Stomach (tissue), 9 donors: ENCODE data around the gene BCL2L2. TPM values are rescaled to one million over a fixed set of nuclear protein-coding genes. Genes with fewer than 3 reads are reported as not detected.

Experiments used
- DNase-seq, 2 donors: peaks; one replicate each; pipeline versions ENCODE4 v3.0.0 to v3.0.0-alpha.2; 2013 to 2019
- H3K27ac ChIP-seq, 5 donors: fragments of 200-600 bp in 4 of 5; sonication (generic) in 4 of 5; one replicate each; pipeline ENCODE4 v1.5.1; 2013 to 2019; ENCODE audit warnings: mild to moderate bottlenecking in 1 of 5, moderate library complexity in 1 of 5
- H3K27me3 ChIP-seq, 3 donors: fragments of 200-600 bp; sonication (generic); one replicate each; pipeline ENCODE4 v1.5.1; 2017 to 2019; ENCODE audit warnings: mixed run types in 1 of 3
- H3K36me3 ChIP-seq, 4 donors: fragments of 200-600 bp; sonication (generic); 1 replicate in 3 of 4; 2 replicates in 1 of 4; pipeline ENCODE4 v1.5.1; 2016 to 2019
- H3K4me1 ChIP-seq, 4 donors: fragments of 200-600 bp; sonication (generic); one replicate each; pipeline ENCODE4 v1.5.1; 2016 to 2019
- H3K4me3 ChIP-seq, 4 donors: fragments of 200-600 bp; sonication (generic) in 3 of 4; one replicate each; pipeline ENCODE4 v1.5.1; 2016 to 2019; ENCODE audit warnings: mild to moderate bottlenecking in 1 of 4
- H3K9me3 ChIP-seq, 4 donors: fragments of 200-600 bp; sonication (generic); one replicate each; pipeline ENCODE4 v1.5.1; 2016 to 2019
- CTCF ChIP-seq, 7 experiments: fragments of 450-650 bp in 4 of 7; fragments of 200-600 bp in 3 of 7; sonication (generic) in 3 of 7; IDR thresholded peaks; one replicate each; pipeline ENCODE4 v1.5.1; 2016 to 2019; ENCODE audit warnings: antibody characterized with exemption in 7 of 7, control low read depth in 2 of 7, mild to moderate bottlenecking in 1 of 7
- EP300 ChIP-seq: sonication (generic); formaldehyde crosslinking; IDR thresholded peaks from one replicate; pipeline ENCODE4 v1.6.1; 2017; ENCODE audit warnings: antibody characterized with exemption
- POLR2A ChIP-seq, 4 donors: fragments of 450-650 bp; IDR thresholded peaks; one replicate each; pipeline ENCODE4 v1.6.1; 2016; ENCODE audit warnings: antibody characterized with exemption in 4 of 4, control low read depth in 2 of 4, mild to moderate bottlenecking in 1 of 4, moderate library complexity in 1 of 4
- POLR2AphosphoS5 ChIP-seq, 3 donors: sonication (generic); formaldehyde crosslinking; IDR thresholded peaks; one replicate each; pipeline ENCODE4 v1.6.1; 2016; ENCODE audit warnings: antibody characterized with exemption in 3 of 3
- WGBS, 5 donors: extraction: QIAGEN DNeasy Blood & Tissue Kit in 3 of 5; methylation state at CpG; one replicate each; pipeline versions ENCODE4 v1.1.5 to v1.1.7; 2013 to 2018; 5-methylcytosine and 5-hydroxymethylcytosine counted together
- intact Hi-C: fragments of 100-400 bp; cut with DNase I; formaldehyde crosslinking; loops from one replicate; pipeline ENCODE4 v1.15.1; 2023; ENCODE audit warnings: low total_unique reads
- polyA plus RNA-seq, 3 donors: library from polyadenylated mRNA; stranded (reverse); fragments of 200-250 nt; gene quantifications; one replicate each; pipeline ENCODE4 v1.2.3, GENCODE V29; 2013
- total RNA-seq, 5 donors: library from RNA; depleted of rRNA; stranded (reverse); fragments of >200 nt; gene quantifications; one replicate each; pipeline versions ENCODE4 v1.1.0 to v1.2.3, GENCODE V29; 2014 to 2016
- donor health status: healthy with polysubstance abuse.
- donor health status: Bipolar disorder and iron deficiency.
- donor health status: healthy.

Gene BCL2L2
- total and polyA plus RNA-seq, 8 donors = 14.0 to 84.1 (median 42.2) TPM

- H3K27ac ChIP-seq = peak within 1 kb of the TSS; percentile 11 to 72 (median 29)
- TF ChIP-seq EP300 = no peak
- TF ChIP-seq CTCF (IDR thresholded peaks at IDR 0.05) = no peak
- peak in 1 of 4 donors; percentile 42 for TF ChIP-seq POLR2A (IDR thresholded peaks at IDR 0.05)
- TF ChIP-seq POLR2AphosphoS5 (IDR thresholded peaks at IDR 0.05) = peak; percentile 68 to 86 (median 74)
- 1 to 3% (median 2%) methylated on average over 39 to 42 of the region's 42 CpGs for WGBS, 5 donors
- intact Hi-C loops = no loop called here
- H3K4me1 ChIP-seq = peaks cover 9 to 21% (median 18%) of the 10 kb centered on the region in 4 donors
- peak; percentile 65 to 95 for DNase-seq
- H3K9me3 ChIP-seq = no peaks in the 10 kb centered on the region
- peak within 1 kb of the TSS; percentile 47 to 71 (median 58) for H3K4me3 ChIP-seq
- H3K27me3 ChIP-seq = peaks cover 0 to 29% (median 21%) of the 10 kb centered on the region in 3 donors
- H3K36me3 ChIP-seq = peaks cover 0 to 17% (median 8%) of the 10 kb centered on the region in 4 donors
Measured at GRCh38 chr14:23352506-23353432, 46.1 kb downstream of the BCL2L2 start, which contains the start of gene SLC22A17. Gene SLC22A17 (minus strand): TSS chr14:23352887.

- Histone ChIP-seq H3K36me3 (peaks cover 0 to 21% (median 8%) of the 10 kb centered on the region in 4 donors), H3K9me3 (no peaks in the 10 kb centered on the region), H3K4me1 (peaks cover 9 to 23% (median 18%) of the 10 kb centered on the region in 4 donors), H3K27ac (peak overlapping the region in 2 of 5 donors; percentile 11 to 72), H3K27me3 (peaks cover 0 to 29% (median 21%) of the 10 kb centered on the region in 3 donors), H3K4me3 (no peak overlapping the region)
- no peak for DNase-seq
- no peak for TF ChIP-seq CTCF (IDR thresholded peaks at IDR 0.05)
- TF ChIP-seq POLR2AphosphoS5 (IDR thresholded peaks at IDR 0.05) = no peak
- TF ChIP-seq EP300 = no peak
- TF ChIP-seq POLR2A (IDR thresholded peaks at IDR 0.05) = no peak
- intact Hi-C loops = no loop called here
- WGBS, 5 donors = 58 to 79% (median 74%) methylated on average over 5 of the region's 5 CpGs
Measured at GRCh38 chr14:23353433-23353780, 46.8 kb downstream of the BCL2L2 start.

- H3K4me3 ChIP-seq = no peak overlapping the region
- no peaks in the 10 kb centered on the region for H3K9me3 ChIP-seq
- no peak for DNase-seq
- peaks cover 0 to 29% (median 21%) of the 10 kb centered on the region in 3 donors for H3K27me3 ChIP-seq
- H3K4me1 ChIP-seq = peaks cover 9 to 29% (median 19%) of the 10 kb centered on the region in 4 donors
- no peak overlapping the region for H3K27ac ChIP-seq
- no peak for TF ChIP-seq POLR2AphosphoS5 (IDR thresholded peaks at IDR 0.05)
- no peak for TF ChIP-seq POLR2A (IDR thresholded peaks at IDR 0.05)
- TF ChIP-seq EP300 = no peak
- TF ChIP-seq CTCF (IDR thresholded peaks at IDR 0.05) = no peak
- intact Hi-C loops = no loop called here
- peaks cover 0 to 35% (median 12%) of the 10 kb centered on the region in 4 donors for H3K36me3 ChIP-seq
- WGBS, 5 donors = 76 to 85% (median 83%) methylated on average over 6 of the region's 6 CpGs
Measured at GRCh38 chr14:23354990-23355389, 48.4 kb downstream of the BCL2L2 start.

- no peak for TF ChIP-seq CTCF (IDR thresholded peaks at IDR 0.05)
- no peak for TF ChIP-seq POLR2AphosphoS5 (IDR thresholded peaks at IDR 0.05)
- no peak for TF ChIP-seq POLR2A (IDR thresholded peaks at IDR 0.05)
- no peak for TF ChIP-seq EP300
- no peak overlapping the region for H3K4me3 ChIP-seq
- DNase-seq = no peak
- peaks cover 0 to 29% (median 21%) of the 10 kb centered on the region in 3 donors for H3K27me3 ChIP-seq
- no peak overlapping the region for H3K27ac ChIP-seq
- intact Hi-C loops = no loop called here
- peaks cover 9 to 37% (median 23%) of the 10 kb centered on the region in 4 donors for H3K4me1 ChIP-seq
- peaks cover 0 to 40% (median 14%) of the 10 kb centered on the region in 4 donors for H3K36me3 ChIP-seq
- 86 to 91% (median 89%) methylated on average over 6 of the region's 6 CpGs for WGBS, 5 donors
- H3K9me3 ChIP-seq = no peaks in the 10 kb centered on the region
Measured at GRCh38 chr14:23355871-23356435, 49.3 kb downstream of the BCL2L2 start.
